Mucosa of gallbladder (tissue), 1 donor: Measurements from ENCODE around the gene NFIA. TPM values are rescaled to one million over a fixed set of nuclear protein-coding genes. Genes with fewer than 3 reads are reported as not detected.
A peak's percentile ranks its signal among the peaks of the same experiment; 100 is the strongest.

Source experiments
- DNase-seq: peaks from one replicate; pipeline ENCODE4 v3.0.0-alpha.2; 2020; ENCODE audit warnings: low spot score
- total RNA-seq: library from RNA; stranded (reverse); gene quantifications from one replicate; pipeline ENCODE4 v1.2.1, GENCODE V29; 2021
- donor health status: DM: no; HTN: no; CAD: no.

Gene NFIA
- total RNA-seq, result 82.8 TPM

- DNase-seq, result peak; percentile 66
Observed at GRCh38 chr1:61082311-61083012, at the start of gene NFIA. Gene NFIA (plus strand): TSS chr1:61082561.

GRCh38 chr1:61035880-61036279 is 46.5 kb upstream of the NFIA start:
- no peak for DNase-seq

DNA sequence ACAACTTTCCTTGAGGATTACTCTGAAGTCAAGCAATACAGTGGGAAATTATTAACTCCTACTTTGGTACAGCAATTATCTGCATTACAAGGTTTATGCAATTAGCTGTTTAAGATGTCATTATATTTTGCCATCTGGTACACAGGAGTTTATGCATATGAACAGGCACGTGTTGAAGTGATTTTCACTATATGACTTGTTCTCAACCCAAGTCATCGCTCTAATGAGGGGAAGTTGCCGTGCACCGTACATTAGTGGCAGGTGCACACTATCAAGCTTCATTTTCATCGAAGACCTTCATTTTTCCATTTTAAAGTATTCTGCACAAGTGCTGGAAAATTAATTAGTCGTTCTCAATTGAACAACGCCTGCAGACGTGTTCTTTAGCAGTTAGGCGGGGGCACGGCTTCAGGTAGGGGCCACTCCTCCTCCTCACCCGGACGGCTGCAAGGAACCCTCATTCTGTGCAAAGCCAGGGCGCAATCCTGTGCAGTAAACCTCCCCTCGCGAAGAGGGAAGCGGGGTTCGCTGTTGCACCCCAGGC is 39.8 kb upstream of the NFIA start:
- DNase-seq, result no peak

DNA sequence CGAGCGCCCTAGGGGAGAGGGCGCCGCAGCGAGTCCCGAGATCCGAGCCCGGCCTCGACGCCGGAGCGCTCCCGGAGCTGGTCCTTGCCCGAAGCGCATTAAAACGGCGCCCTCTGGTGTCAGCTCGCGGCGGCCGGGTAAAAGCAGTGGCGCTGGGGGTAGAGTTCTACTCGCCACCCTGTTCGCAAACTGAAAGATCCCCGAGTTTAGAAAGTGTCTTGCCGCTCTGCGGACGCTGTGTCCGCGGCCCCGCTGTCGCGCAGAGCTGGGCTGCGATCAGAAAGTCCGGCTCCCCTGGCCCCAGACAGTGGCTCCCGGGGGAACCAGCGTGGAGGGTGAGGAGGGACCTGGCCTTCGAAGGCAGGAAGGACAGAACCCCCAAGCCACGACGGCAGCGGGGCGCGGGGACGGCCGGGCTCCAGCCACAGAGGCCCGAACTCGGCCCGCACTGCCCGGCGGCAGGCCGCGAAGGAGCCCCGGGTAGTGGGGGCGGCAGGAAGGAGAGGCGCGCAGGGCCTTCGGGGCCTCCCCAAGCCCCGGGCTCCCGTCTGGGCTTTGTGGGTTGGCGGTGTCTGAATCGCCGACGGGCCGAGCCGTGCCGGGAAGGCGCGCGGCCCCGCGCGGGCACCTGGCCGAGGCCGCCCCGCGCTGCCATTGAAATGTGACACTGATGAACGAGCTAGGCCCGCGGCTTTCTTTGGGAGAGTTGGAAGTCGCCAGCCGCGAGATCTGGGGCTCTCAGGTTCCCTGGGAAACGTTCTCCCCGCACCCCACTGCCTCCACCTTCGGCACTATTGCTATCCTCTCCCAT is 39.1 kb upstream of the NFIA start:
- peak; percentile 88 for DNase-seq

DNA sequence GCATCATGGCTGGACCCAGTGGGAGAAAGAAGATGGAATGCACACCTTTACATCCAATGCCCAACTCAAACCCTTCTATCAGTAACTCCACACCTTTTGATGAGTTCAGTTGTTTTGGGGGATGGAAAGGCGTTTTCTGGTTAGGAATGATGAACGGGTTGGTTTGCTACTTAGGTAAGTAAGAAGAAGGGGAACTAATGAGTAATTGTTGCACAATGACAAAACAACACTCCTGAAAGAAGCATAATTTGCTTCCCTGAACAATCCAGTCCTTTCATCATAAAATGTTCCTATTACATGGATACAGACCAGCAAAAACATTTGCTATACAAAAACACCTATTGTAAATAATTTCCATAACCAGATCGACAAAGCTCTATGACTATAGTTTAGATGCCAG is 35.9 kb upstream of the NFIA start:
- DNase-seq, result no peak

- DNase-seq, result no peak
Observed at GRCh38 chr1:61047061-61047460, 35.3 kb upstream of the NFIA start.

- DNase-seq, result peak; percentile 94
Observed at GRCh38 chr1:61049850-61050540, 32.4 kb upstream of the NFIA start.

- peak; percentile 44 for DNase-seq
Observed at GRCh38 chr1:61050541-61051442, 31.6 kb upstream of the NFIA start.

DNA sequence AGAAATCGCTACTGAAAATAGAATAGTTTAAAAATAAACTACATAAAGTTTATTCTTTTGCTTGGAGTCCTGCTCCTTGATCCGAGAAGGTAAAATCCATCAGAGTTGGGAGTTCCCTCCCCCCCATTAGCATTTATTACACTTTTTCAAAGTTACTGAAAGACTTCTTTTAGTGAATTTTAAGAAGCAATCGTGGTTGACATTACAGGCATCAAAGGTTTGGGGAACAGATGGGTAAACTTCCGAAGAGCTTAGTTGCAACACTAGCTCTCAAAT is 31.0 kb upstream of the NFIA start:
- no peak for DNase-seq

DNA sequence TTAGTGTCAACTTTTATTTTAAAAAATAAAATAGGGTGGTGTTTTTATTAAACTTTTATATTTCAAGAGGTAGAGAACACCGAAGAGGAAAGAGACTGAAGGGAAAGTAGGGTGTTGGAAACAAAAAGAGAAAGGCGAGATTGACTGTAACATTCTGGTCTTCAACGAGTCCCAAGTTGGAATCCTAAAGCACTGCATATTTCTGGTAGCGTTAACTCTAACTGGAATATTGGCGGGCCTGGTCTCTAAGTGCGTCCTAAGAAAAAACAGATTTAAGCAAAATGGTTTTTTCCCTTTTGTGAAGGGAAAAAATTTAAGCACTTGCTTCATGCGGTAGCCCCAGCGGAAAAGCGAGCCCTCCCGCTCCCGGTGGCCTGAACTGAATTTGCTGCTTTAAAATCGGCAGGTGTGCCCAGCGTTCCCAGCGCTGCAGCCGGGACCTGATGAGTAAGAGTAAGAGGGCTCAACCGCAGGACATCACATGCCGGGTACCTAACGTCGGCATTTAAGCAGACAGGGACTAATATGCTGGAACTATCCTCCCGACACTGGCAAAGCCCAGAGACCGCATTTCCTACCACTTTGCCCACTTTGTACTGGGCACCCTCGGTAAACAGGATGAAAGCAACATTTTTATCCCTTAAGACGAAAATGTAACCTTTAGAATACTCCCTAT is 30.5 kb upstream of the NFIA start:
- DNase-seq, result no peak

DNA sequence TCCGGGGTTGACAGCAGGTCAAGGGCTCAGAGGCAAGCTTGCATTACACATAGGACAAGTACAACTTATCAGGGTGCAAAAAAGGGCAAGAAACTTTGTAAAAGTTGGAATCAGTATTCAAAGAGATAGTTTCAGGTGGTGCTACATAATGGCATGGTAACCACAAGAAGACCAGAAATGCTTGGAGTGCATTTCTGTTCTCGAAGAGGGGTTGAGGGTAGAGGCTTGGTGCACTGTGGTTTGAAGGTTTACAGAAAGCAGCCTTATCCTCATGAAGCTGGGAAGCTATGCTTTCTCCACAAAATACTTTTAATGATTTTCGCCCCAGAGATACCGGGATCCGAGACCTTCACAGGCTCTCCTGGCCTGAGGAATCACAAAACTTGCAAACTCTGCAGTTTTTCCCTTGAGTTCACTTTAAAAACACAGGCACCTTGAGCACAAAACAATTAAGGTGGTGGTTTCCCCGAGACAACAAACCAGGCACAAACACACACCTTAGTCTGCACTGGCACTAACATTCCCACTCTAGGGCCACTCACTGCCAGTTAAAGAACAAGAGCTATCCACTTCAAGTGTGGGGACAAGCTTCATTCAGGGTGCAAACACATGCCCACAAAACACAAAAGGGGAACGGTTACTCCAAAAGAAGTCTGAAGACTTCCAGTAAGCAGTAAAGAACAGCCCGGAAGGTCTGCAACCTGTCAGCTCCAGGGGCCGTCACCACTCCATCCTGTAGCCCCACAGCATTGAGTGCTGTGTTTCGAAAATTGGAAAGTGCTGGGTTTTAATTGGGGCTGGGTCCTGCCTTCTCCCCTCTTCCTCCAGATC is 29.8 kb upstream of the NFIA start:
- no peak for DNase-seq

- no peak for DNase-seq
Observed at GRCh38 chr1:61053226-61053711, 29.1 kb upstream of the NFIA start.

GRCh38 chr1:61053712-61054600 is 28.4 kb upstream of the NFIA start:
- no peak for DNase-seq

GRCh38 chr1:61054601-61054993 is 27.8 kb upstream of the NFIA start:
- DNase-seq, result no peak

DNA sequence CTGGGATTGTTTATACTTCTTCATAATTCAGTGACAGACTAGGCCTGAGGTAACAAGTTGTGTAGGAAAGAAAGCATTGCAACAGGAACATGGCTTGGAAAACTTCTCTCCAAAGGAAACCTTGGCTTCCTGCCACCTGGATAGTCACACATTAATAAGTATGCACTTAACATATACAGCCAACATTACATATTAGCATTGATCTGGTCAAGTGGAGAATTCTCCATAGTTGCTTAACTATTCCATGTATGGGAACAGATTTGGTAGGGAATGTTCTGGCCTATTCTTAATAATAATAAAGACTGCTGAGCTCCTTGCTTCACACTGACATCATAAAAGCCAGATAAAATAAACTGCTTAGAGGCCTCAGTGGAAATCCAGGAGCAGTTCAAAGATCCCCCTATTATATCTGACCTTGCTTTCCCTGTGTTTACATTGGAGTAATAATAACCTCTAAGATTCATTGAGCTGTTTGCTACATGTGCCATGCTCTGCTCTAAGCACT is 27.2 kb upstream of the NFIA start:
- DNase-seq, result no peak

GRCh38 chr1:61056196-61056572 is 26.2 kb upstream of the NFIA start:
- DNase-seq, result no peak

DNA sequence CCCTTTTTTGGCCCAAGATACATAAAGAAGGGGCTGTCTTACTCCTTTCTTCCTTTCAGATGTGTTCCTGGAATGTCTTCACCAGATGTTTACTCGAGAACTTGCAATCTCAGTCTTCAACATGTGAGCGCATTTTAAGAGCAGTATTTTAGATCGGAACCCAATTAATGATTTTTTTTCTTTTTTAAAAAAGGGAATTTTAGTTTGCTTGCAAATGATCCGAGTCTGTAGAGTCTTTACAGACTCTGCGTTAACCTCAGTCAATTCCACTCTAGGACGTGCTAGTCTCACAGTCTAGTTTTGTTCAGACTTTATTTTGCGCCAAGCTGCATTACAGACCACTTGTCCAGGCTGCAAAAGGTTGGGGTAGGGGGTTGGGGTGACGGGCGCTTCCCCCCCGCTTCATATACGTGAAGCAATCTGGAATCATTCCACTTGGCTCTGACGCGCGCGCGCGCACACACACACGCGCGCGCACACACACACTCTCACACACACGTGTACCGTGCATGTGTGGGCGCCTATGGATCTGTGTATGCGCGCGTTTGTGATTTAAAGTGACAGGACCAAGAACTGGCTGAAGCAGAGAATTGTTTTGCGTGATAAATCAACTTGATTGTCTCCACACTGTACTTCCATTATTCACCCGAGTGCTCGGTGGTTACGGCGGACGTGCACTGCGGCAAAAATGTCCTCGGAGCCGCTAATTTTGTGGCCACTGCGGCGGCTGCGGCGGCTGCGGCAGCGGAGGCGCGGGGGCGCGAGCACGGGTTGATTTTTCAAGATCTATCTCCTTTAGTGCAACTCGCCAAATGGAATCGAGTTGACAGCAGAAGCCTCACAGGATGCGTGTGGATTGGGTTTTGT is 25.6 kb upstream of the NFIA start:
- peak; percentile 66 for DNase-seq
